NOMO-1 treated with DMSO at 0.1 percent for 48 hours (cell line): ENCODE measurements around the gene GLIPR2.
"Not testable (repeated sequence)": the region's sequence is repeated elsewhere in the genome, so short reads cannot be mapped to it uniquely, and the experiment has no call there.

Experiments used
- DNase-seq: peaks from one replicate; lab custom pipeline; 2025; ENCODE audit not compliant: unreplicated experiment; lab: John Stamatoyannopoulos, UW

Gene GLIPR2

DNA sequence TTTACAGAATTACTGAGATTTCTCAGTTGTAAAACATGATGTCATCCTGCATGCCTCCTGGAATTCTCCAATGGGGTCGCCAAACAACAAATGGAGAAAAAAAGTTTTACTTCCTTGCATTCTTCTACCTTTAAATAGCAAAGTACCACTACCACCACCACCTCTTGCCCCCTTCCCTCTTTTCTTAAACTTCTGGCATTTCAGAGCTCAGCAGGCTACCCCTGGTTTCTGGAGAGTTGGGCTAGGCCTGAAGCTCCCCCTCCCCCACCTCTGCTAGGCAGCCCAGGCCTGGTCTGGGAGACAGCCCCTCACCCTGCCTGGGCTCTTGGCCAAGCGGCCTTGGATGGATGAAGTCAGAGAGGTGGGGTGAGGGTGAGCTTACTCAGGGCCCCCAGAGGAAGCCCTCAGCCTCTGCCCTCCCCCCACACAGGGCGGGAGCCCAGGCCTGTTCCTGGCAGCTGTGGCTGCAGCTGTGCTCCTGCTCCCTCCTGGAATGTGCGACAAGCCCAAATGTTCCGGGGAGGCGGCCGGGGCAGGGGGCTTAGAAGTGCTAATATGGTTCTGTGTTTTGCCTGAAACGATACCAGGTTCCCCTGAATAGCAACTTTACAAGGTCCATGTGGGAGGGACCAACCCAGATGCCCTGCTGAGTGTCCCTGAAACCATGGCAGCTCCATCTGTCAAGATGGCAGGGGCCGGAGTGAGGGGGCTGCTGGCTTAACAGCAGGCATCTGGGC, 26.7 kb downstream of the GLIPR2 start:
- DNase-seq = no peak

DNA sequence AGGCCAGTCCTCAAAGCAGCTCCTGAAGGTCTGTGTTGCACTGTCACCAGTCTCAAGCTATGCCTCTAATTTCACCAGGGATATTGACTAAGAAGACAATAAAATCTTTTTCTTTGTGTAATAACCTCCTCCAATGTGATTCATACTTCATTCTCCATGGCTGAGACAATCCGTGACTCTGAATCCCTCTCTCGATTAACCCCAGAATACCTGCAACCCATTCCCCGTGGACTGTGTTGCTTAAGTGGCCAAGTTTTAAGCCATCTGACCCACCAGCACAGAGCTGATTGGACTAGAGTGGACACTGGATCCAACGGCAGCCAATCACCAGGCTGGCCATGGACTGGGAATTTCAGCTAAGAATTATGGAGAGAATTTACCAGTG, 27.2 kb downstream of the GLIPR2 start:
- no peak for DNase-seq

DNA sequence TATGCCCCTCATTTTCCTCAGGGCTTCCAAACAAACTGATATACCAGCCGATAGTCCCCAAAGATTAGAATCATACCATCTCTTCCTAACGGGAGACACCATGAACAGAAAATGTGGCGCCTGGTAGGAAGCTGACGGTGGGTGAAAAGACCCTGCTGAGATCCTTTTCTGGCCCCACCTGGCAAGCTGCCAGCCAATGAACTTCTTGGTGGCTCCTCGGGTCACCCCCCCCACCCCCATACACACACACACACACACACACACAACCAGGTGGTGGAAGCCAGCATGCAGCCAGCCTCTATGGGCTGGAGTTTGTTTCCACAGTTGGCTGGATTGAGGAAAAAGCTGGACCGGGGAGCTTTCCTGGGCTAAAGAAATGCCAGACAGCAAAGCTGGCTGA, 27.8 kb downstream of the GLIPR2 start:
- no peak for DNase-seq

DNA sequence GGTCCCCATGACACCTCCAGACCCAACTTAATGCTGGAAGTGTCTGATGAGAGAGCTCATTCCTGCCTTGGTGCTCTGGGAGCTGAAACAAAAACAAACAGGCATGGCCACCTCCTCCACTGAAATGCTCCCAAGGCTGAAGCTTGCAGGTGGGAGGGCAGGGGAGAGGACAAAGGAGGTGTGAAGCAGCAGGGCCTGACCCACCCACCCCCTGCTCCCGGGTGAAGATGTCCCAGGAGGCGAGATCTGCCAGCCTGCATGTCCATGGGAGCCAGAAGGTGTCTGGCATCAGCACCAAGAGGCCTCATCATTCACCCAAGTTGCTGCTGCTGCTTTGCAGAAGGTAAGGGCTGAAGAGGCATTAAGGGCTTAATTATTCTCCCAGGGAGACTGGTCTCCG, 28.5 kb downstream of the GLIPR2 start:
- no peak for DNase-seq

DNA sequence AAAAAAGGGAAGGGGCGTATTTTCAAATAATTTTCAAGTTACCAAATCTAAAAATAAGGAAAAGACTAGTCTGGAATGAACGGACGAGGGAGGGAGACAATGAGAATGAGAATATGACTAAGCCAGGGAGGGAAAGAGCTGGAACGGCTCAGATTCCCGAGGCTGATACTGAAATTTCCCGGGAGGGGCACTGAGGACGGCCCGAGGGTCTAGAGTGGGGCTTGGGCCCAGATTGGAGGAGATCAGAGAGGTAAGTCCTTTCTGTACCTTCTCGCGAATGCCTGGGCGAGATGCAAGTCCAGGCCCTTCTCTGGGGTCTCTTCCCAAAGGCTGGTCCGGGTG, 29.3 kb downstream of the GLIPR2 start:
- DNase-seq = no peak

DNA sequence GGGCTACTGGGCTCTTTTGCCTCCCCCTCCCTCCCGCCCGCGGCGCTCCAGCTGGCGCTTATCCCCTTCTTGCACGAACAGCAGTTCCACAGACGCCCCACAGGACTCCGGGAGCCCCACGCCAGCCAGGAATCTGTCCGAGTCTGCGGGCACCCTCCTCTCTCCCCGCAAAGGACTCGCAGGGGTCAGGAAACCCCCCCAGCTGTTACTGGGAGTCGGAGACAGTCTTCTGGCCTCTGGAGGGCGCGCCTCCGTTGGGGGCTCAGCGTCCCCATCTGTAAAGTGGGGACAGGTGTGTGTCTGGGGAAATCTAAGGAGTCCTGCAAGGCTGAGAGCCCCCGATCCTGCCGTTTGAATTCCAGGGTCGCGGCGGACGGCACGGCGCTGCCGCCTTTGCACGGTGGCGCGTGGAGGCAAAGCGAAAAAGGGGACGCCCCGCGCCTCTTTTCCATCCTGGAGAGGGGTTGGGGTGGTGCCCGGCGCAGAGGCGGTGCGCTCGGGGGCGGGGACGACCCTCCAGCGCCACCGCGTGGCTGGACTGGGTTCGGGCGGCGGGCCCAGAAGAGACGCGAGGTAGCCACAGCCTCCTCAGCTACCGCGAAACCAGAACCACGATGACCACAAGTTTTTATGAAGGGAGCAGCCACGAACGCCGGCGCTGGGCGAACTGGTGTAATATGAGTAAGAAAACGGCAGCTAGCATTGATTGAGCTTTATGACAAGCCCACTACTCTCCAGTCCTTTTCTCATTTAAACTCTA, 29.8 kb downstream of the GLIPR2 start:
- peak; percentile 92 for DNase-seq

DNA sequence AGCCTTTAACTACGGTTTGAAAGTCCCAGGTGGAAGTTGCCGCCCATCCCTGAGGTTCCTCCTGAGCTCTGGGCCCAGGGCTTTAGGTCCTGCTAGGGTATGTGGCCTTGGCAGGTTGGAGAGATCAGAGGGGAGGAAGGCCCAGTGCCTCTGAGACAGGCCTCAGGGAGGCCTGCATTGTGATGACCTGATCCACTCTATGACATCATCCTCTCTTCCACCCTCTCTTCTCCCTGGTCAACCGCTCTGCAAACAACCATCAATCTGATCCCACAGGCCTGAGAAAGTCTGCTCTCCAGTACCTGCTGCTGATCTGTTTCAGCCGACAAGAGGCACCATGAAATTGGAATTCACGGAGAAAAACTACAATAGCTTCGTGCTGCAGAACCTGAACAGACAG, 32.6 kb downstream of the GLIPR2 start, which contains the start of gene CCIN:
TSS of gene CCIN (plus strand) at position 223 of the 400 bp plus-strand sequence. CDS start at position 338, 115 bp downstream.
- DNase-seq = no peak

DNA sequence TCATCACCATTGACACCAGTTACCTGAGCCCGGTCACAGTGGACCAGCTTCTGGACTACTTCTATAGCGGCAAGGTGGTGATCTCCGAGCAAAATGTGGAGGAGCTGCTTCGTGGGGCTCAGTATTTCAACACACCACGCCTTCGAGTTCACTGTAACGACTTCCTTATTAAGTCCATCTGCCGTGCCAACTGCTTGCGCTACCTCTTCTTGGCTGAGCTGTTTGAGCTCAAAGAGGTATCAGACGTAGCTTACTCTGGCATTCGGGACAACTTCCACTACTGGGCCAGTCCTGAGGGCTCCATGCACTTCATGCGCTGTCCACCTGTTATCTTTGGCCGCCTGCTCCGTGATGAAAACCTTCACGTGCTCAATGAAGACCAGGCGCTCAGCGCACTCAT, 33.2 kb downstream of the GLIPR2 start:
- peak; percentile 93 for DNase-seq

DNA sequence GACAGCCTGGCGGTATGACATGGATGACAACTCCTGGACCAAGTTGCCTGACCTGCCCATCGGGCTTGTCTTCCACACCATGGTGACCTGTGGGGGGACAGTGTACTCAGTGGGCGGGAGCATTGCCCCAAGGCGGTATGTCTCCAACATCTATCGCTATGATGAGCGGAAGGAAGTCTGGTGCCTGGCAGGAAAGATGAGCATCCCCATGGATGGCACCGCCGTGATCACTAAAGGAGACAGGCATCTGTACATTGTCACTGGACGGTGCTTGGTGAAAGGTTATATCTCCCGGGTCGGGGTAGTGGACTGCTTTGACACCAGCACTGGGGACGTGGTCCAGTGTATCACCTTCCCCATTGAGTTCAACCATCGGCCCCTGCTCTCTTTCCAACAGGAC, 34.0 kb downstream of the GLIPR2 start:
- DNase-seq = no peak

DNA sequence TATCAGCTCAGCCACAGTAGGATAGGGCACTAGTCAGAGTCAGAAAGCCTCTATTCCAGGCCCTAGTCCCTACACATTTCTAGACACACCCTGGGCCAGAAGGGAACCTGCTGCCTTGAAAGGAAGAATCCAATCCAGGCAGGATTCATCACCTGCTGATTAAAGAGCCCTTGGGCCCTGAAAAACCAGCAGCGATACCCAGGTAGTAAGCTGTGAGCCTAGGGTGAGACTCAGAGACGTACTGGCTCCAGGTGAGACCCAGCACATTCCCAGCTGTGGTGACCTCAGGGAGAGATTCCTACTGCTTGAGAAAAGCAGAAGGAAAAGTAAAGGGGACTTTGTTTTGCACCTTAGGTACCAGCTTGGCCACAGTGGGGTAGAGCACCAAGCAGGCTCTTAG, 37.3 kb downstream of the GLIPR2 start:
- DNase-seq = no peak

DNA sequence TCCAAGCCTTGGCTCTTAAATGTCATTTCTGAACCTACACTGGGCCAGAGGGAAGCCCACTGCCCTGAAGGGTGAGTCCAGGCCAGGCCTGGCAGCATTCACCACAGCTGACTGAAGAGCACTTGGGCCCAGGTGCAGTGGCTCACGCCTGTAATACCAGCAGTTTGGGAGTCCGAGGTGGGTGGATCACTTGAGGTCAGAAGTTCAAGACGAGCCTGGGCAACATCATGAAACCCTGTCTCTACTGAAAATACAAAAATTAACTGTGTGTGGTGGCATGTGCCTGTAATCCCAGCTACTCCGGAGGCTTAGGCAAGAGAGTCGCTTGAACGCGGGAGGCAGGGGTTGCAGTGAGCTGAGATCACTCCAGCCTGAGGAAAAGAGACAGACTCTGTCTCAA, 37.7 kb downstream of the GLIPR2 start:
- no peak for DNase-seq

DNA sequence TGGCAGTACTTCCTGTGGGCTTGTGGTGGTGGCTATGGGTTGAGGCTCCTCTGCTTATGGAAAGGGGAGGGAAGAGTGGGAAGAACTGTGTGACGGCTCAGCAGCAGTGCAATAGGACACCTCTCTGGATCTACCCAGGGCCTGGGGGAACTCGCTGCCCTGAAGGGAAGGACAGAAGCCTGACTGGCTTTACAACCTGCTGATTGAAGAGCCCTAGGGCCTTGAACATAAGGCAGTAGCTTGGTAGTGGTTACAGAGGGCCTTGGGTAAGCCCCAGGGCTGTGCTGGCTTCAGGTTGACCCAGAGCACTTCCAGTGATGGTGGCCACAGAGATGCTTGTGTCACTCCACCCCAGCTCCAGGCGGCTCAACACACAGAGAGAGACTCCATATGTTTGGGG, 38.2 kb downstream of the GLIPR2 start:
- DNase-seq = no peak

DNA sequence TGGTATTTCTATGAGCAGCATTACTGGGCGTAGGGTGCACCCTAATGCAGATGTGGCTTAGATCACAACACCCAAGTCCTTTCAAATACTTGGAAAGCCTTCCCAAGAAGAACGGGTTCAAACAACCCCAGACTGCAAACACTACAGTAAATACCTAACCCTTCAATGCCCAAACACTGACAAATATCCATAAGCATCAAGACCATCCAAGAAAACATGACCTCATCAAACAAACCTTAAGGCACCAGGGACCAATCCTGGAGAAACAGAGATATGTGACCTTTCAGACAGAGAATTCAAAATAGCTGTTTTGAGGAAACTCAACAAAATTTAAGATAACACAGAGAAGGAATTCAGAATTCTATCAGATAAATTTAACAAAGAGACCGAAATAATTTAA, 38.7 kb downstream of the GLIPR2 start:
- DNase-seq = not testable (repeated sequence)

DNA sequence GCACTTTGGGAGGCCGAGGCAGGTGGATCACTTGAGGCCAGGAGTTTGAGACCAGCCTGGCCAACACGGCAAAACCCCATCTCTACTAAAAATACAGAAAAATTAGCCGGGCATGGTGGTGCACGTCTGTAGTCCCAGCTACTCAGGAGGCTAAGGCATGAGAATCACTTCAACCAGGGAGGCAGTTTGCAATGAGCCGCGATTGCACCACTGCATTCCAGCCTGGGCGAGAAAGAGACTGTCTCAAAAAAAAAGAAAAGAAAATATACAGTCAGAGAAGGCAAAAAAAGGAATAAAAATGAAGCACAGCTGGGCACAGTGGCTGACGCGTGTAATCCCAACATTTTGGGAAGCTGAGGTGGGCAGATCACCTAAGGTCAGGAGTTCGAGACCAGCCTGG, 40.0 kb downstream of the GLIPR2 start:
- DNase-seq = not testable (repeated sequence)

DNA sequence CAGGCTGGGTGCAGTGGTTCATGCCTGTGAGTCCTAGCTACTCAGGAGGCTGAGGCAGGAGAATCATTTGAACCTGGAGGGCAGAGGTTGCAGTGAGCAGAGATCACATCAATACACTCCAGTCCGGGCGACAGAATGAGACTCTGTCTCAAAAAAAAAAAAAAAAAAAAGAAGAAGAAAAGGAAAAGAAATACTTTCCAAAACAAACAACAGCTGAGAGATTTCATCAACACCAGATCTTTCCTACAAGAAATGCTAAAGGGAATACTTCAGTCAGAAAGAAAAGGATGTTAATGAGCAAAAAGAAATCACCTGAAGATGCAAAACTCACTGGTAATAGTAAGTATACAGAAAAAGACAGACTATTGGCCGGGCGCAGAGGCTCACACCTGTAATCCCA, 41.0 kb downstream of the GLIPR2 start:
- no peak for DNase-seq

DNA sequence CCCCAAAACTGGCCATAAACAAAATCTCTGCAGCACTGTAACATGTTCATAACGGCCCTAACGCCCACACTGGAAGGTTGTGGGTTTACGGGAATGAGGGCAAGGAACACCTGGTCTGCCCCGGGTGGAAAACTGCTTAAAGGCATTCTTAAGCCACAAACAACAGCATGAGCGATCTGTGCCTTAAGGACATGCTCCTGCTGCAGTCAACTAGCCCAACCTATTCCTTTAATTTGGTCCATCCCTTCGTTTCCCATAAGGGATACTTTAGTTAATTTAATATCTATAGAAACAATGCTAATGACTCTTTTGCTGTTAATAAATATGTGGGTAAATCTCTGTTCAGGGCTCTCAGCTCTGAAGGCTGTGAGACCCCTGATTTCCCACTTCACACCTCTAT, 43.7 kb downstream of the GLIPR2 start:
- DNase-seq = not testable (repeated sequence)

DNA sequence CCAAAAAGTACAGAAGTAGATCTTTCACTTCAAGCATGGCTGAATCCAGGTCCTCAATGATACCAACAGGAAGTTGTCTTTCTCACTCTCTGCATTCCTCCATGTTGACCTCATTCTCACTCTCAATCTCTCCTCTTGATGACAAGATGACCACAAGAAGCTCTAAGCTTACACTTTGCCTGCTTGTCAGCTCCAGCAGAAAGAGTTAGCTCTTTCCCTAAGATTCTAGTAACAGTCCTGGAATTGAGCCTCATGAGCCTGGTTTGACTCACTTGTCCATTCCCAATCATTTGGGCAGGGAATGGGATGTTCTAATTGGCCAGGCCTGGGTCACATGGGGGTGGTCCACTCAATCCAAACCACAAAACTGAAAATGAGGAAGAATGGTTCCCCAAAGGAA, 50.9 kb downstream of the GLIPR2 start:
- DNase-seq = no peak

DNA sequence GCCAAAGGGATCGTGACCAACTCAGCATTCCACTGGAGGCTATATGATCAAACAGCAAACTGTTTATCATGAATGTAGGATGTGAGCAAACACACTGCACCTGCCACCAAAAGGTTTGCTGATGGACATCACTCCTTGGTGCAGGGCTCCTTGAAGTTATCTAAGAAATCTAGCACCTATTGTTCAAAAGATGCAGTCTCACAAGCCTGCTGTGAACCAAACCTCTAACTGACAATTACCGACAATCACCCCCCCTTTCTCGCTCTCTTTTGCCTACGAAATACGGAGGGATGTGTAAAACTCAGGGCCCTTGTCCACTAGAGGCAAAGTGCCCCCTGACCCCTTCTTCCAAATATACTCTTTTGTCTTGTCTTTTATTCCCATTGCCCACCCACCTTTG, 51.7 kb downstream of the GLIPR2 start:
- no peak for DNase-seq

DNA sequence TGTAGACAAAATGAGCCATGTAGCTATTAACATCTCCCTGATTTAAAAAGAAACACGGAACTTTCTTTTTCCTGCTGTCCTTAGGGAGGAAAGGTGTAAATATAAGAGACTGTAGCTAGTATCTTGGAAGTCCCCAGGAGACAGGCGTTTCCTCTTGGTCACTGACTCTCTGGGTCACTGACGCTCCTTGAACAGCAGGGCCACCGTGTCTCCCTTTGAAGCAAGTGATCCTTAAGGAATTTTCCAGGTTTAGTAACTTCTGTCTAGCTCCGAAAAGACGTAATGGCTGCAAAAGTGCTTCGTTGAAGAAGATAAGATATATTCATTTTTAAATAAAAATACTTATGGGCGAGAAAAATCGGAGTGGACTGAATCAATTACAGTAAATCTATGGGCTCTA, 53.4 kb downstream of the GLIPR2 start:
- no peak for DNase-seq

DNA sequence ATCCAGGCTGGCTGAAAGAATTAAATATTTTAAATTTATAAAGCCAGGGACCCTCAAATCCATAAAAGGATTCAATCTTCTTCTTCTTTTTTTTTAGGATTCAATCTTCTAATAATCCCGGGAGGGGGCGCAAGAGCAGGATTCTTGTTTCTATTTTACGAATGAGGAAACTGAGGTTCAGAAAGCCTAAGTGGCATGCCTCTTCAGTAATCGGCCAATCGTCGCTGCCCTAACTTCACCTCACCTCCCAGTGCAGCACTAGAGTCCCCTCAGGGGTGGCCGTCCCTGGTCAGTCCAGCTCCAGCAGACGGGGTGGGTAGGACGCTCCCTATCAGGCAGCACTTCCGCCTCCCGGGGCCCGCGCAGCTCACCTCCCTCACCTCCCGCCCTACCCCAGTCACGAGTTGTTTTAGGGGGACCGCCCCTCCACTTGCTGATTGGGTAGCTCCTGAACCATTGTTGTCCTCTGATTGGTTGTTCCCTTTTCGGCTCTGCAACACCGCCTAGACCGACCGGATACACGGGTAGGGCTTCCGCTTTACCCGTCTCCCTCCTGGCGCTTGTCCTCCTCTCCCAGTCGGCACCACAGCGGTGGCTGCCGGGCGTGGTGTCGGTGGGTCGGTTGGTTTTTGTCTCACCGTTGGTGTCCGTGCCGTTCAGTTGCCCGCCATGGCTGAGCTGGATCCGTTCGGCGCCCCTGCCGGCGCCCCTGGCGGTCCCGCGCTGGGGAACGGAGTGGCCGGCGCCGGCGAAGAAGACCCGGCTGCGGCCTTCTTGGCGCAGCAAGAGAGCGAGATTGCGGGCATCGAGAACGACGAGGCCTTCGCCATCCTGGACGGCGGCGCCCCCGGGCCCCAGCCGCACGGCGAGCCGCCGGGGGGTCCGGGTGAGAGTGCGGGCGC, 54.1 kb downstream of the GLIPR2 start, which contains the start of gene CLTA:
TSS of gene CLTA (plus strand) at position 534 of the 902 bp plus-strand sequence. CDS start at position 670, 136 bp downstream.
- peak; percentile 100 for DNase-seq

DNA sequence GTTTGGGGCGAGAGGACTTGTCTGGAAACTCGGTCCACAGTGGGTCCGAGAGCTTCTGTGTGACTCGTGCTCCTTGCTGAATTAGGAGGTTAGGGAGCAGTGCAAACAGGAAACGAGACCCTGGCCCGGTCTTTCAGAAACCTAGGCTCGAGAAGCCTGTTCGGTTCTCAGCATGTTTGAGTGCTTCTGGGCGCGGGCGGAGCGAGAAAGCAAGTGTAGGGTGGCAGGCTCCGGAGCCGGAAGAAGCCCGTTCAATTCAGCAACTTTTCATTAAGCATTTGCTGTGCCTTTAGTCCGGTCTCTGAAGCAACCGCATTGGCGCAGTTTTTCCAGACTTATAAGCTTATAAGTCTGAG, 54.7 kb downstream of the GLIPR2 start:
- DNase-seq = peak; percentile 33

DNA sequence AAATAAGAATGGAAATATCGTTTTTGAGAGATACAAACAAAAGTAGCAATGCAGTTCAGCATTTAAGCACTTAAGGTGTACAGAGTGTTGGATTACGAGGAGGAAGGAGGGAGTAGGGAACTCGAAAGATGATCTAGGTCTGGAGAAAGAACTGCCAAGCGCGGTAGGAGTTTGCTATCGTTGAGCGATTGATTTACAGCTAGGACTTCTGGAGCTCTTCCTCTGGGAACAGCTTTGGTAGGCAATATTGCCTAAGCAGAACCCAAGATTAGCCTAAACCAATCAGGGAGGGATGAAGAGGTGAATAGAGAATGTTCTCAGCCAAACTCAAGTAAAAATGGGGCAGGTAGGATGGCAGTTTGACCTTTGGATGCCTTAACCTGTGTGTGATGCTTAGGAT, 55.2 kb downstream of the GLIPR2 start:
- DNase-seq = no peak
